K562 (cell line): Measurements from ENCODE around the gene PPDPF. TPM values are rescaled to one million over a fixed set of nuclear protein-coding genes. Genes with fewer than 3 reads are reported as not detected.

Experiments
- ATAC-seq: fragments of 200-7000 bp; cut with Tn5 transposase; 3 replicates; pipeline ENCODE4 v1.9.1; 2020; ENCODE audit warnings: moderate library complexity
- BruUV-seq: library from RNA; stranded (reverse); fragments of 400-500 nt; replicated peaks from 2 replicates; lab custom pipeline; 2021; lab: Mats Ljungman, UMichigan
- CTCF ChIA-PET: fragments of 300-600 bp; formaldehyde crosslinking; extraction: SDS; loops from one replicate; lab custom pipeline; 2021; ENCODE audit warnings: low intra/inter-chr PET ratio; lab: Yijun Ruan, JAX
- POLR2A ChIA-PET: fragments of 300-600, 350-650 bp; sonication (Branson Sonifier 250); formaldehyde crosslinking; extraction: SDS; loops from one replicate; lab custom pipeline; 2021; ENCODE audit warnings: antibody characterized with exemption, inconsistent platforms; lab: Yijun Ruan, JAX
- DNase-seq, 4 experiments: peaks; one replicate each; pipeline versions ENCODE4 v3.0.0 to v3.0.0-alpha.2; 2011 to 2018; ENCODE audit warnings: low spot score in 3 of 4, mixed read lengths in 3 of 4; ENCODE audit errors: extremely low read depth in 1 of 4
- FAIRE-seq: peaks from 2 replicates; lab custom pipeline; 2011; peaks lifted over from hg19 to GRCh38; lab: Jason Lieb, UNC
- H2AFZ ChIP-seq: 2 replicates; pipeline ENCODE4 v1.6.0; 2011; ENCODE audit warnings: low read depth, low read length, control low read depth, inconsistent platforms
- H3K27ac ChIP-seq: fragments of 200-600 bp; 3 replicates; pipeline ENCODE4 v1.8.0; 2011; ENCODE audit warnings: low read depth, mild to moderate bottlenecking, control low read depth, inconsistent platforms, low read length, moderate library complexity, mixed read lengths; ENCODE audit errors: extremely low read depth
- H3K27me3 ChIP-seq, 2 experiments: fragments of 300-600 bp in 1 of 2; 2 replicates in 1 of 2; 3 replicates in 1 of 2; pipeline versions ENCODE4 v1.6.0 to v1.8.0; 2011; ENCODE audit warnings: inconsistent platforms in 2 of 2, low read length in 2 of 2, mild to moderate bottlenecking in 1 of 2, mixed read lengths in 1 of 2, moderate library complexity in 1 of 2; ENCODE audit not compliant: control insufficient read depth in 2 of 2, insufficient read depth in 2 of 2
- H3K36me3 ChIP-seq: fragments of 300-600 bp; 3 replicates; pipeline ENCODE4 v1.8.0; 2011; ENCODE audit warnings: mild to moderate bottlenecking, low read length, inconsistent platforms; ENCODE audit not compliant: control insufficient read depth, insufficient read depth
- H3K4me1 ChIP-seq, 2 experiments: fragments of 200-600 bp in 1 of 2; replicated peaks in 1 of 2; 2 replicates in 1 of 2; 3 replicates in 1 of 2; pipeline versions ENCODE4 v1.5.1 to v1.8.0; 2011; ENCODE audit warnings: inconsistent platforms in 2 of 2, low read length in 2 of 2, mild to moderate bottlenecking in 1 of 2, mixed read lengths in 1 of 2, moderate library complexity in 1 of 2; ENCODE audit not compliant: control insufficient read depth in 2 of 2, insufficient read depth in 2 of 2
- H3K4me2 ChIP-seq: 2 replicates; pipeline ENCODE4 v1.6.1; 2011; ENCODE audit warnings: low read length, control low read depth, inconsistent platforms, mixed read lengths; ENCODE audit not compliant: insufficient read depth
- H3K4me3 ChIP-seq: fragments of 200-600 bp; sonication (generic), shearing (Covaris generic); 2 replicates; pipeline ENCODE4 v1.5.1; 2016; ENCODE audit warnings: control low read depth, inconsistent platforms
- H3K79me2 ChIP-seq: fragments of 200-600 bp; 3 replicates; pipeline ENCODE4 v1.8.0; 2011; ENCODE audit warnings: low read length, inconsistent platforms; ENCODE audit not compliant: control insufficient read depth, insufficient read depth
- H3K9ac ChIP-seq, 2 experiments: 2 replicates each; pipeline versions ENCODE4 v1.6.0 to v1.6.1; 2011; ENCODE audit warnings: low read depth in 2 of 2, low read length in 2 of 2, control low read depth in 1 of 2, inconsistent platforms in 1 of 2, mild to moderate bottlenecking in 1 of 2, mixed read lengths in 1 of 2; ENCODE audit not compliant: insufficient read depth in 1 of 2
- H3K9me1 ChIP-seq: one replicate; pipeline ENCODE4 v1.6.0; 2011; ENCODE audit warnings: inconsistent platforms, mild to moderate bottlenecking, low read length, moderate library complexity; ENCODE audit not compliant: control insufficient read depth, insufficient read depth
- H3K9me3 ChIP-seq: replicated peaks from 2 replicates; pipeline ENCODE4 v1.5.1; 2011; ENCODE audit warnings: low read depth, low read length, inconsistent platforms; ENCODE audit not compliant: control insufficient read depth, insufficient read depth
- H4K20me1 ChIP-seq: replicated peaks from 2 replicates; pipeline ENCODE4 v1.6.1; 2011; ENCODE audit warnings: low read length, inconsistent platforms, mixed read lengths; ENCODE audit not compliant: control insufficient read depth, insufficient read depth
- BMI1 ChIP-seq: fragments of 150-350 bp; IDR thresholded peaks from 2 replicates; pipeline ENCODE4 v1.6.1; 2014; ENCODE audit warnings: low read length
- GABPB1 ChIP-seq: sonication (generic); formaldehyde crosslinking; IDR thresholded peaks from 2 replicates; pipeline ENCODE4 v1.8.0; 2022; ENCODE audit warnings: mild to moderate bottlenecking, missing genetic modification reagents
- SP2 ChIP-seq: IDR thresholded peaks from 2 replicates; pipeline ENCODE4 v1.6.1; 2011; ENCODE audit warnings: mild to moderate bottlenecking, low read depth, low read length, moderate library complexity; ENCODE audit not compliant: poor library complexity, severe bottlenecking; ENCODE audit errors: extremely low read depth
- WGBS: fragments of 100-300 bp; shearing (Covaris generic); methylation state at CpG from one replicate; pipeline ENCODE4 v1.1.6; 2016; ENCODE audit warnings: low coverage, mixed read lengths; ENCODE audit not compliant: insufficient coverage; ENCODE audit errors: missing lambda C conversion rate; 5-methylcytosine and 5-hydroxymethylcytosine counted together
- in situ Hi-C: fragments of 300-500 bp; cut with MboI; formaldehyde crosslinking; loops from 4 replicates; pipeline ENCODE4 v1.15.0; 2018; ENCODE audit warnings: inconsistent platforms, mixed read lengths
- intact Hi-C: fragments of 100-400 bp; cut with micrococcal nuclease; formaldehyde crosslinking; loops from 2 replicates; pipeline ENCODE4 v1.14.2; 2022
- polyA plus RNA-seq, 8 experiments: library from polyadenylated mRNA; depleted of rRNA in 4 of 8; stranded (reverse) in 5 of 8; unstranded in 3 of 8; fragments of >200 nt; fragmentation: Nextera tagmentation in 2 of 8; fragmentation: Illumina TruSeq in 1 of 8; extraction: Ambion mirVana in 2 of 8; extraction: Trizol in 1 of 8; gene quantifications; 2 replicates each; pipeline versions ENCODE4 v1.2.1 to v1.2.3, GENCODE V29; 2011 to 2014; ENCODE audit warnings: inconsistent platforms in 1 of 8, missing spikeins in 1 of 8
- total RNA-seq, 7 experiments: library from RNA; depleted of rRNA in 6 of 7; stranded (reverse); fragments of >200 nt in 6 of 7; fragmentation: Illumina TruSeq in 2 of 7; extraction: Trizol in 2 of 7; gene quantifications; 2 replicates each; pipeline versions ENCODE4 v1.2.1 to v1.2.3, GENCODE V29; 2011 to 2021; ENCODE audit warnings: low replicate concordance in 1 of 7

Gene PPDPF
- total and polyA plus RNA-seq, 9 of the 15 experiments (the other 6 are each of a cell fraction or from before 2014, with no cell fraction given): 0.77 to 233 (median 10.5) TPM

DNA sequence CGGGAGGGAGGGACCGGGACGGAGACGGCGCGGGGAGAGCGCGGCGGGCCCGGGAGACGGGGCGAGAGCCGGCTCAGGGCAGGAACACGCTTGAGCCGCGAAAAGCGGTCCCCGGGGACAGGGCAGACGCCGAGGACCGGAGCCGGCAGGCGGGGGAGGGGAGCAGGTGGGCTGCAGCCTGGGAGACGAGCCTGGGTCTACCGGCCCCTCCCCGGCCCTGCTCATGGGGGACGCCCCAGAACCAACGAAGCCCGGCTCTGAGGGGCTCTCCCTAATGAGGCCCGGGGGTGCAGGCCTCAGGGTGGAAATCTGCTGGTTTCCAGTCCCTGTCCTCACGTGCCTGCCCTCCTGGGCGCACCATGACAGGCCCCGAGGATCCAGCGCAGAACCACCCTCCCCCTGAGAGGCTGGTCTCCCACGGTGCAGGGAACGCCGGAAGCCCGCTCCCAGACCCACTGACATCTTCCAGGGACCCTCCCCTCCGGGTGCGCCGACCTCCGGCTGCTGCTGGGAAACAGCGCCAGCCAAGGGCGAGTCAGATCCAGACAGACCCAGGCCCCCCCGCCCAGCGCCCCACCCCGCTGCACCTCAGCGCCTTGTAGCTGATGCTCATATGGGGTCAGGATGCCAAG is 21.1 kb upstream of the PPDPF start (continued):
- TF ChIP-seq BMI1 (no peak), GABPB1 (CRISPR knock-in tag) (no peak)

- peaks cover 9% of the 10 kb centered on the region; the same call in 1 of the 2 replicates for H4K20me1 ChIP-seq
- H3K4me1 ChIP-seq: peaks cover 0 to 77% of the 10 kb centered on the region in 2 experiments; a peak in 3 of 5 replicates
- in situ Hi-C loops: no loop called here
- peaks cover 2% of the 10 kb centered on the region for H3K9me3 ChIP-seq
- DNase-seq: no peak
- ChIA-PET POLR2A (no interaction called here), CTCF (no interaction called here)
- H2AFZ ChIP-seq: no peak overlapping the region
- no peak overlapping the region for H3K4me3 ChIP-seq
- no TSS peak for BruUV-seq
- no peaks in the 10 kb centered on the region for H3K79me2 ChIP-seq
- no peaks in the 10 kb centered on the region for H3K9me1 ChIP-seq
- H3K27ac ChIP-seq: no peak overlapping the region
- intact Hi-C loops: no loop called here
- peaks cover 5 to 8% of the 10 kb centered on the region in 2 experiments; a peak in 3 of 5 replicates for H3K27me3 ChIP-seq
- FAIRE-seq: no peak
- WGBS: 64% methylated on average over 20 of the region's 24 CpGs
- no peaks in the 10 kb centered on the region for H3K36me3 ChIP-seq
- H3K4me2 ChIP-seq: no peak overlapping the region
- 0 out of 4 replicates have a peak overlapping the region, but pooled peaks of 1 of the 2 experiments have one; percentile 26 for H3K9ac ChIP-seq
- ATAC-seq: no peak
- no peak for TF ChIP-seq SP2
- TF ChIP-seq, all 486 proteins: peak for 0
Observed at GRCh38 chr20:63500151-63500901, 20.2 kb upstream of the PPDPF start.
